Measurements from ENCODE around the gene ARFGEF2.
"Not testable (repeated sequence)": the region's sequence is repeated elsewhere in the genome, so short reads cannot be mapped to it uniquely, and the experiment has no call there.

The ARFGEF2 gene

DNA sequence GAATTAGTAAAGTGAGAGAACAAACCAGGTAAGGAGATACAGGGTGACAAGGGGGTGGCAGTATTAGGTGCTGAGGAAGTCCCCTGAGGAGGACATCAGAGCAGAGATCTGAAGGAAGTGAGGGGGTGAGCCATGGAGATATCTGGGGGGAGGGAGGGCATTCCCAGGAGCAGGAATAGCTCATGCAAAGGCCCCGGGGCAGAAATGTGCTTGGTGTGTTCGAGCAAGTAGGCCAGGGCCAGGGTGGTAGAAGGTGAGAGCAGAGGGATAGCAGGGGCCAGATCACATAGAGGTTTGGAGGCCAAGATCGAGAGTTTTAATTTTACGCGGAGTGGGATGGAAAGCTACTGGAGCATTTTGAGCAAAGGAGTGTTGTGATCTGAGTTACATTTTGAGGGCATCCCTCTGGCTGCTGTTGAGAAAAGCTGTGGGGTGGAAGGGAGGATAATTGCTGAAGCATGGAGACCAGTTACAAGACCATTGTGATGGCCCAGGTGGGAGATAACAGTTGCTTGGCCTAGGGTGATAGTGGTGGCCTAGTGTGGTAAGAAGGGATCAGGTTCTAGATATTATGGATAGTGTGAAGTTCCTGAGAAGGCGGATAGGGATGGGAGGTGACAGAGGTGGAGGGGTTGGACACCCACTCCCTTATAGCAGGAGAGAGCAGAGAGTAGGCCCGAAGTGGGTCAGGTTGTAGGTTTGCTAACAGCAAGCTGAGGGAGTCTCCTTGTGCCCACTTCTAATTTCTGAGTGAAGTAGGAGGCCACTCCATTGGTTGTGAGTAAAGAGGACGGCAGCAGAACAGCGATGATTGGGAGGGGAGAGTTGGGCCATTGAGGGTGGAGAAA is 10.2 kb downstream of the ARFGEF2 start:
- FAIRE-seq (no peak), DNase-seq (ENCODE audit: insufficient read length) (no peak)
- no peak for TF ChIP-seq POLR2A (IDR thresholded peaks at IDR 0.05; ENCODE audit: low read depth, low read length)
- no peak for TF ChIP-seq POLR2AphosphoS5 (IDR thresholded peaks at IDR 0.05; ENCODE audit: low read depth, low read length)
- no peak for TF ChIP-seq TAF1 (IDR thresholded peaks at IDR 0.05; ENCODE audit: borderline replicate concordance, low read depth, low read length)

DNA sequence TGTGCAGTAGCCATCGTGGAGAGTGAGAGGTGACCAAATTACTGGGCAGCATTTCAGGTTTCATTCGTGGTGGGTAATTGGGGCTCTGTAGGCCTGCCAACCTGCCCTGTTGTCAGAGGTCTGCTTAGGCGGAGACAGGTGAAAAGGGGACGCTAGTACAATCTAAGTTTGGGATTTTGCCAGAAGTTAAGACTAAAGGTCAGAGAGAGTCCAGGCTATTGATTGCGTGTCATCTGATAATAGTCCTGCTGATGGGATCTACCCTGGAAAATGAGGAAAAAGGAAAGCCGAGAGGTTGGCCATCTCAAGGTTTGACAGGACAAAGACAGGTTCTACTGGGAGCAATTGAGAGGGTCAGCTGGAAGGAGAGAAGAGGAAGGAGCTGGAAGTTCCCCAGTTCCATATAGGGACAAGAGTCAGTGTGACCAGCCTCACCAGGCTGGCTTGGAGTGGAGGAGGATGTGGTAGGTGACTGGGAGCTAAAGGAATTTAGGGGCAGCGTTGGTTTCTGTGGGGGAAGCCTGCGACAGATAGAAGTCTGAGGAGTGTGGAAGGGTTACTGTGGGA is 10.9 kb downstream of the ARFGEF2 start:
- FAIRE-seq (no peak), DNase-seq (ENCODE audit: insufficient read length) (no peak)
- TF ChIP-seq POLR2A (IDR thresholded peaks at IDR 0.05; ENCODE audit: low read depth, low read length) (no peak), TAF1 (IDR thresholded peaks at IDR 0.05; ENCODE audit: borderline replicate concordance, low read depth, low read length) (no peak), POLR2AphosphoS5 (IDR thresholded peaks at IDR 0.05; ENCODE audit: low read depth, low read length) (no peak)

DNA sequence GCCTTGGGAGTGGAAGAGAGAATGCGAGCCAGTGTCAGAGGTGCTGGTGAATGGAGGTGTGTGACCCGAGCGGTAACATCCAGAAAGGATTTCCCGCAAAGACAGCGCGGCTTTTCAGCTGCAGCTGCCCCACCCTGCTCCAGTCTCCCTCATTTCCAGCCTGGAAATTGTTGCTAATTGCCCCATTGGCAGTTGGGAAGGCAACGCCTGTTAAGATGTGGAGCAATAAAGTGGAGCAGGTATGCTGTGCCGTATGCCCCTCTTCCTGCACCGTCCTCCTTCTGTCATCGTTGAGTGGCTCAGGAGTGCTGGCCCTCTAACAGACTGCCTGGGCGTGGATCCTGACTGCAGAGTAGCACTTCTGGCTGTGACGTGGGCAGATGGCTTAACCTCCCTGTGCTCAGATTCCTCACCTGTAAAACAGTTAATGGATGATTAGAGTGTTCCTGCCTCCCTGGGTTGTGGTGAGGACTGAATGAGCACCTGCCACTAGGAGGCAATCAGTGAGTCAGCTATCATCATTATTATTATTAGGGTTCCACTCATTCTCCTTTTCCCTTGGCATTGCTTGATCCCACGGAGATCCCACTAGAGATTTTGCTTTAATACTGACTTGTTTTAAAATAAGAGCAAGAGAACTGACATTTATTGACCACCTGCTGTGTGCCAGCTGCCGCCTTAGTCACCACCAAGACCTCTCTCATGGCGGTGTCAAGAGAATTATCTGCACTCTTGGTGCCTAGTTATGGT is 11.7 kb downstream of the ARFGEF2 start:
- DNase-seq (ENCODE audit: insufficient read length), result no peak
- no peak for TF ChIP-seq POLR2A (IDR thresholded peaks at IDR 0.05; ENCODE audit: low read depth, low read length)
- no peak for TF ChIP-seq TAF1 (IDR thresholded peaks at IDR 0.05; ENCODE audit: borderline replicate concordance, low read depth, low read length)
- no peak for TF ChIP-seq POLR2AphosphoS5 (IDR thresholded peaks at IDR 0.05; ENCODE audit: low read depth, low read length)
- FAIRE-seq, result no peak

DNA sequence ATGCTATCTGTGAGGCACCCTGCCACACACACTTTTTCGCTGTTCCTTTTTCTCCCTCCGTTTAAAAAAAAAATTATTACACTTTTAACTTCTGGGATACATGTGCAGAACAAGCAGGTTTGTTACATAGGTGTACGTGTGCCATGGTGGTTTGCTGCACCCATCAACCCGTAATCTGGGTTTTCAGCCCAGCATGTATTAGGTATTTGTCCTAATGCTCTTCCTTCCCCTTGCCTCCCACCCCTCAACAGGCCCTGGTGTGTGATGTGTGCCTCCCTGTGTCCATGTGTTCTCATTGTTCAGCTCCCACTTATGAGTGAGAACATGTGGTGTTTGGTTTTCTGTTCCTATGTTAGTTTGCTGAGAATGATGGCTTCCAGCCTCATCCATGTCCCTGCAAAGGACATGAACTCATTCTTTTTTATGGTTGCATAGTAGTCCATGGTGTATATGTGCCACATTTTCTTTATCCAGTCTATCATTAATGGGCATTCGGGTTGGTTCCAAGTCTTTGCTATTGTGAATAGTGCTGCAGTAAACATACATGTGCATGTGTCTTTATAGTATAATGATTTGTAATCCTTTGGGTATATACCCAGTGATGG is 12.9 kb downstream of the ARFGEF2 start:
- not testable (repeated sequence) for FAIRE-seq; DNase-seq (ENCODE audit: insufficient read length)

DNA sequence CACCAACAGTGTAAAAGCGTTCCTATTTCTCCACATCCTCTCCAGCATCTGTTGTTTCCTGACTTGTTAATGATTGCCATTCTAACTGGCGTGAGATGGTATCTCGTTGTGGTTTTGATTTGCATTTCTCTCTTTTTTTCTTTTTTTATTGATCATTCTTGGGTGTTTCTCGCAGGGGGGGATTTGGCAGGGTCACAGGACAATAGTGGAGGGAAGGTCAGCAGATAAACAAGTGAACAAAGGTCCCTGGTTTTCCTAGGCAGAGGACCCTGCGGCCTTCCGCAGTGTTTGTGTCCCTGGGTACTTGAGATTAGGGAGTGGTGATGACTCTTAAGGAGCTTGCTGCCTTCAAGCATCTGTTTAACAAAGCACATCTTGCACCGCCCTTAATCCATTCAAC is 13.5 kb downstream of the ARFGEF2 start:
- FAIRE-seq; DNase-seq (ENCODE audit: insufficient read length): not testable (repeated sequence)

DNA sequence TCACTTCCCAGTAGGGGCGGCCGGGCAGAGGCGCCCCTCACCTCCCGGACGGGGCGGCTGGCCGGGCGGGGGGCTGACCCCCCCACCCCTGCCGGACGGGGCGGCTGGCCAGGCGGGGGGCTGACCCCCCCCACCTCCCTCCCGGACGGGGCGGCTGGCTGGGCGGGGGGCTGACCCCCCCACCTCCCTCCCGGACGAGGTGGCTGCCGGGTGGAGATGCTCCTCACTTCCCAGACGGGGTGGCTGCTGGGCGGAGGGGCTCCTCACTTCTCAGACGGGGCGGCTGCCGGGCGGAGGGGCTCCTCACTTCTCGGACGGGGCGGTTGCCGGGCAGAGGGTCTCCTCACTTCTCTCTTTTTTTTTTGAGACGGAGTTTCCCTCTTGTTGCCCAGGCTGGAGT is 14.7 kb downstream of the ARFGEF2 start:
- not testable (repeated sequence) for FAIRE-seq; DNase-seq (ENCODE audit: insufficient read length)

DNA sequence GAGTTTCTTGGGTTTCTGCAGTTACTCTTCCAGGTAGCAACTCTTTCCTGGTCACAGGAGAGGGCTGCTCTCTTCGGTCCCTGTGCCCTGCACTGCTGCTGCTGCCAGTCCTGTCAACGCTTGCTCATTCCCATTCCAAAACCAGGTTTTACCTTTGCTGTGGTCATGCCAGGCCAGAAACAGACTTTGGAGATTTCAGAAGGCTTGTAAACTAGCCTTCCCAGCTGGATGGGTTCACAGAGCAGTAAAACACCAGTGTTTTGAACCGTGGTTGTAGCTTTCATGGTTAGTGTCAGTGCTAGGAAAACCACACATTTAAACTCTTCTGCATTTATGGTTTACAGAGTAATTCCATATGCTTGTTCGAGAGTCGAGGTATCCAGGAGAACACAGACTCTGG is 16.2 kb downstream of the ARFGEF2 start:
- FAIRE-seq (no peak), DNase-seq (ENCODE audit: insufficient read length) (no peak)
- TF ChIP-seq POLR2AphosphoS5 (IDR thresholded peaks at IDR 0.05; ENCODE audit: low read depth, low read length) (no peak), POLR2A (IDR thresholded peaks at IDR 0.05; ENCODE audit: low read depth, low read length) (no peak), TAF1 (IDR thresholded peaks at IDR 0.05; ENCODE audit: borderline replicate concordance, low read depth, low read length) (no peak)

DNA sequence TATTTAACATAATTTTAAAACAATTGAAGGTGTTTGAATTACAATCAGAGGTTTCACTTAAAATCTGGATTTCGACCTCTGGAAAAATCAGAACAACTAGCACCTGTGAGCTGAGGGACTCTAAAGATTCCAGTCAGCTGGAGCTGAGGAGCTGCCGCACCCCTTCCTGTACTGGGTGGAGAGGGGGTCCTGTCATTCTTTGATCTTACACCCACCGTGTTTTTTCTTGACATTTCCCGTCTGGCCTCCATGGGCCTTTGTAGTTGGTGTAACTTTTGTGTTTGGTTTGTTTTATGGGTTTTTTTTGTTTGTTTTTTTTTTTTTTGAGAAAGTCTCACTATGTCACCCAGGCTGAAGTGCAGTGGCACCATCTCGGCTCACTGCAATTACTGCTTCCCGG is 17.2 kb downstream of the ARFGEF2 start:
- DNase-seq (ENCODE audit: insufficient read length), result no peak
- TF ChIP-seq TAF1 (IDR thresholded peaks at IDR 0.05; ENCODE audit: borderline replicate concordance, low read depth, low read length), result no peak
- TF ChIP-seq POLR2AphosphoS5 (IDR thresholded peaks at IDR 0.05; ENCODE audit: low read depth, low read length), result no peak
- TF ChIP-seq POLR2A (IDR thresholded peaks at IDR 0.05; ENCODE audit: low read depth, low read length), result no peak
- FAIRE-seq, result no peak

DNA sequence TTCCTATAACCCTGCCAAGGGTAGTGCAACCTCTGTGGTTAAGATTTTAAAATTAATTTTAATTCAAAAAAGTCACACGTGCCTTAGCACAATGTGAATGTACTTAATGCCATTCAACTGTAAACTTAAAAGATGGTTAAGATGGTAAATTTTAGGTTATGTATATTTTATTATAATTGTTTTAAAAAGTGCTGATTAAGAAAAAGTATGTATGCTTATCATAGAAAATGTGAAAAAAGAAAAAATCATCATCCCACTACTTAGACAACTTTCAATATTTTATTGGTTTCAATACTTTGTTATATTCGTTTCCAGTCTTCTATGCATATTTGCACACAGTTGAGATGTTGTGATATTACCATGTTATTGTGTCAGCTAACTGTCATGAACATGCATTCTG is 18.7 kb downstream of the ARFGEF2 start:
- FAIRE-seq (no peak), DNase-seq (ENCODE audit: insufficient read length) (no peak)
- no peak for TF ChIP-seq TAF1 (IDR thresholded peaks at IDR 0.05; ENCODE audit: borderline replicate concordance, low read depth, low read length)

DNA sequence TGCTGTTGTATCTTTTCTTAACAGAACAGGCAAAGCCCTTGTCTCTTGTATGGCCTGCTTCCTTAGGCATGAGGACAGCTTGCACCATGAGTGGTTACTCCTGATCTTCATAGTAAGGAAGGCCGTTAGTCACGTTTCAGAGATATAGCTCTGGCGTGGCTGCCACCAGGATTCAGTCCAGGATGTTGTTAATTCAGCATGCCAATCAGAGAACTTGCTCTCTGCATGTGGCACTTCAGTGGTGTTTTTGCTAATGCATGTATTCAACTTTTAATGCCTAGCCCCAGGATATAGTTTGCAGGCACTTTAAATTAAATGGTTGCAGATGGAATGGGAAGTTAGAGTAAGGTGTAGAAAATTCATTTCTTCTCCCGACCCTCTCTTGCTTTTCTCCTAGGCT is 20.0 kb downstream of the ARFGEF2 start:
- DNase-seq (ENCODE audit: insufficient read length) (no peak), FAIRE-seq (no peak)
- TF ChIP-seq TAF1 (IDR thresholded peaks at IDR 0.05; ENCODE audit: borderline replicate concordance, low read depth, low read length), result no peak
- no peak for TF ChIP-seq POLR2AphosphoS5 (IDR thresholded peaks at IDR 0.05; ENCODE audit: low read depth, low read length)
- no peak for TF ChIP-seq POLR2A (IDR thresholded peaks at IDR 0.05; ENCODE audit: low read depth, low read length)

DNA sequence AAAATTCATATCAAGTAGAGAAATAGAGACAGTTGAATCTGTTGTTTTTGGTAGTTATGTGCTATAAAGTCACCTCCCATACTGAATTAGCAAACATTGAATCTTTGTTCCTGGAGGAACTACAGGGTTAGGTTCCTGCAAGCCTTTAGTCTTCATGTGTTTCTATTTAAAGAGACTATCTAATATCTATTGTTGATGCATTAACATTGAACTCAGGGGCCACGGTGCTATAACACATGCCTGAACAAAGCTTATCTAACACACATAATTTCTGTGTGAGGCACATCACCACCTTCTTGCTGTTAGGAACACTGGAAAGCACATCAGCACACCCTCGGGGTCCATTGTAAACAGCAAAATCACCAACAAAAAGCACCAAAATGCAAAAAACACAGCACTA is 21.2 kb downstream of the ARFGEF2 start:
- FAIRE-seq (peak; percentile 9), DNase-seq (ENCODE audit: insufficient read length) (no peak)
- TF ChIP-seq POLR2AphosphoS5 (IDR thresholded peaks at IDR 0.05; ENCODE audit: low read depth, low read length) (no peak), TAF1 (IDR thresholded peaks at IDR 0.05; ENCODE audit: borderline replicate concordance, low read depth, low read length) (no peak), POLR2A (IDR thresholded peaks at IDR 0.05; ENCODE audit: low read depth, low read length) (no peak)

DNA sequence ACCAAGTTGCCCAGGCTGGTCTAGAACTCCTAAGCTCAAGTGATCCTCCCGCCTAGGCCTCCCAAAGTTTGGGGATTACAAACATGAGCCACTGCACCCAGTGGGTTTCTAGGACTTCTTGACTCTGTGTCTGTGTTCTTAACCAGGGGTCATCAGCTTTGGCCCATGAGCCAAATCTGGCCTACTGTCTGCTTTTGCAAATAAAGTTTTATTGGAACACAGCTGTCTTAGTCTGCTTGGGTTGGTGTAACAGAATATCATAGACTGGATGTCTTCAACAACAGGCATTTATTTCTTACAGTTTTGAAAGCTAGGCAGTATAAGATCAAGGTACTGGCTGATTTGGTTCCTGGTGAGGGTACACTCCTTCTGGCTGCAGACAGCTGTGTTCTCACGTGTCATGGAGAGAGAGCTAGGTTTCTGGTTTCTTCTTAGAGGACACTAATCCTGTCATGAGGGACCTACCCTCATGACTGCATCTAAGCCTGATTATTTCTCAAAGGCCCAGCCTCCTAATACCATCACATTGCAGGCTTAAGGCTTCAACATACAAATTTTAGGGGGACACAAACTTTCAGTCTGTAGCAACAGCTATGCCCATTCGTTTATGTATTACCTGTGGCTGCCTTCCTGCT is 23.3 kb downstream of the ARFGEF2 start:
- TF ChIP-seq POLR2A (IDR thresholded peaks at IDR 0.05; ENCODE audit: low read depth, low read length) (no peak), TAF1 (IDR thresholded peaks at IDR 0.05; ENCODE audit: borderline replicate concordance, low read depth, low read length) (no peak)
- no peak for FAIRE-seq
- DNase-seq (ENCODE audit: insufficient read length), result no peak
